Activated CD4-positive, alpha-beta T cell treated with anti-CD3 and anti-CD28 coated beads, Interleukin-2, amount 10 ng/mL, durations not matched to agents 7 days and 5 days (primary cell): ENCODE data around the gene PCDHB16. TPM values are rescaled to one million over a fixed set of nuclear protein-coding genes. Genes with fewer than 3 reads are reported as not detected.
"Not testable (repeated sequence)": the region's sequence is repeated elsewhere in the genome, so short reads cannot be mapped to it uniquely, and the experiment has no call there.

ENCODE experiments used
- CTCF ChIA-PET: fragments of 350-600 bp; sonication (Branson Sonifier 250); formaldehyde crosslinking; loops from one replicate; lab custom pipeline; 2021; ENCODE audit warnings: antibody characterized with exemption; lab: Charles Lee
- POLR2A ChIA-PET: fragments of 350-600 bp; sonication (Branson Sonifier 250); formaldehyde crosslinking; loops from one replicate; lab custom pipeline; 2021; ENCODE audit warnings: antibody characterized with exemption; lab: Charles Lee
- DNase-seq: peaks from one replicate; pipeline ENCODE4 v3.0.0-alpha.2; 2020
- H3K27ac Mint-ChIP-seq: one replicate; pipeline ENCODE4 v1.8.0; 2021; ENCODE audit warnings: mild to moderate bottlenecking, moderate library complexity, mixed read lengths
- H3K27me3 Mint-ChIP-seq: one replicate; pipeline ENCODE4 v1.8.0; 2021; ENCODE audit warnings: mixed read lengths
- H3K36me3 Mint-ChIP-seq: one replicate; pipeline ENCODE4 v1.8.0; 2021; ENCODE audit warnings: low read depth, mixed read lengths
- H3K4me1 Mint-ChIP-seq: one replicate; pipeline ENCODE4 v1.8.0; 2021; ENCODE audit warnings: mixed read lengths
- H3K4me3 Mint-ChIP-seq: one replicate; pipeline ENCODE4 v1.8.0; 2021; ENCODE audit warnings: mild to moderate bottlenecking, moderate library complexity, mixed read lengths
- H3K9me3 Mint-ChIP-seq: one replicate; pipeline ENCODE4 v1.8.0; 2021; ENCODE audit warnings: mixed read lengths
- total RNA-seq, 2 experiments: library from RNA; stranded (reverse); gene quantifications; one replicate each; pipeline ENCODE4 v1.2.3, GENCODE V29; 2021

Gene PCDHB16
- total RNA-seq, 2 experiments from 2014 or later = not detected

GRCh38 chr5:141216035-141216434, 33.8 kb downstream of the PCDHB16 start:
- H3K4me1 Mint-ChIP-seq, POLR2A ChIA-PET, DNase-seq, CTCF ChIA-PET, H3K4me3 Mint-ChIP-seq, H3K36me3 Mint-ChIP-seq, H3K27ac Mint-ChIP-seq: not testable (repeated sequence)
- H3K27me3 Mint-ChIP-seq = peaks cover 12% of the 10 kb centered on the region
- H3K9me3 Mint-ChIP-seq = peaks cover 16% of the 10 kb centered on the region

GRCh38 chr5:141223112-141223783, 41.1 kb downstream of the PCDHB16 start, which contains the start of gene PCDHB14:
PCDHB14 (plus strand) TSS chr5:141223343; CDS start chr5:141223506, 163 bp downstream.
- ChIA-PET CTCF (interaction anchor here (0.6 to 1.2 kb wide), 3 partner anchors 9 to 62 kb away, joined by 3 to 4 read pairs (median 3); partner anchors contain the start of gene PCDHB15), POLR2A (no interaction called here)
- DNase-seq = no peak
- Mint-ChIP-seq H3K27ac (no peak within 1 kb of the TSS), H3K4me1 (no peaks in the 10 kb centered on the region), H3K9me3 (peaks cover 14% of the 10 kb centered on the region), H3K36me3 (no peaks in the 10 kb centered on the region), H3K27me3 (peaks cover 13% of the 10 kb centered on the region), H3K4me3 (no peak within 1 kb of the TSS)

- H3K27ac Mint-ChIP-seq, DNase-seq, H3K4me1 Mint-ChIP-seq, H3K9me3 Mint-ChIP-seq, CTCF ChIA-PET, H3K36me3 Mint-ChIP-seq, POLR2A ChIA-PET, H3K4me3 Mint-ChIP-seq: not testable (repeated sequence)
- peaks cover 13% of the 10 kb centered on the region for H3K27me3 Mint-ChIP-seq
Measured at GRCh38 chr5:141224844-141225243, 42.7 kb downstream of the PCDHB16 start.

- H3K36me3 Mint-ChIP-seq, CTCF ChIA-PET, DNase-seq, H3K9me3 Mint-ChIP-seq, H3K4me3 Mint-ChIP-seq, POLR2A ChIA-PET, H3K4me1 Mint-ChIP-seq, H3K27ac Mint-ChIP-seq: not testable (repeated sequence)
- peaks cover 13% of the 10 kb centered on the region for H3K27me3 Mint-ChIP-seq
Measured at GRCh38 chr5:141225421-141225820, 43.2 kb downstream of the PCDHB16 start.

GRCh38 chr5:141234109-141234667, 52.0 kb downstream of the PCDHB16 start:
- H3K4me3 Mint-ChIP-seq = no peak overlapping the region
- ChIA-PET CTCF (interaction anchor here (1.1 kb wide), 1 partner anchor 161 kb away, joined by 3 read pairs; no protein-coding TSS in a partner anchor), POLR2A (no interaction called here)
- H3K9me3 Mint-ChIP-seq = peaks cover 22% of the 10 kb centered on the region
- H3K27ac Mint-ChIP-seq = no peak overlapping the region
- H3K4me1 Mint-ChIP-seq = no peaks in the 10 kb centered on the region
- DNase-seq = no peak
- peaks cover 4% of the 10 kb centered on the region for H3K36me3 Mint-ChIP-seq
- H3K27me3 Mint-ChIP-seq = peaks cover 9% of the 10 kb centered on the region

Other genes starting within 250 kb of the PCDHB16 start
- gene PCDHAC2, start 215.9 kb upstream of the PCDHB16 start, total RNA-seq = not detected
- not detected for gene PCDHB1, start 131.0 kb upstream of the PCDHB16 start, total RNA-seq
- gene PCDHB2, start 87.8 kb upstream of the PCDHB16 start, total RNA-seq = not detected
- gene PCDHB3, start 81.9 kb upstream of the PCDHB16 start, total RNA-seq = not detected
- not detected for gene PCDHB4, start 60.6 kb upstream of the PCDHB16 start, total RNA-seq
- not detected for gene PCDHB5, start 47.2 kb upstream of the PCDHB16 start, total RNA-seq
- not detected for gene PCDHB6, start 32.3 kb upstream of the PCDHB16 start, total RNA-seq
- not detected for gene PCDHB7, start 9.7 kb upstream of the PCDHB16 start, total RNA-seq
- not detected for gene PCDHB8, start 4.6 kb upstream of the PCDHB16 start, total RNA-seq
- gene PCDHB9, start 4.8 kb downstream of the PCDHB16 start, total RNA-seq = not detected
- gene PCDHB10, start 10.0 kb downstream of the PCDHB16 start, total RNA-seq = not detected
- not detected for gene PCDHB11, start 17.2 kb downstream of the PCDHB16 start, total RNA-seq
- gene PCDHB12, start 26.3 kb downstream of the PCDHB16 start, total RNA-seq = not detected
- gene PCDHB13, start 31.5 kb downstream of the PCDHB16 start, total RNA-seq = not detected
- not detected for gene PCDHB14, start 41.0 kb downstream of the PCDHB16 start, total RNA-seq
- not detected for gene PCDHB15, start 63.0 kb downstream of the PCDHB16 start, total RNA-seq
- under 1 TPM; 0.42 to 0.52 TPM for gene SLC25A2, start 121.7 kb downstream of the PCDHB16 start, total RNA-seq
- gene TAF7, start 138.4 kb downstream of the PCDHB16 start, total RNA-seq = 10 to 100 TPM; 62.1 to 63.3 TPM
- gene PCDHGA1, start 148.1 kb downstream of the PCDHB16 start, total RNA-seq = under 1 TPM; 0.04 to 0.05 TPM
- gene PCDHGA2, start 156.4 kb downstream of the PCDHB16 start, total RNA-seq = not detected
- not detected for gene PCDHGA3, start 161.4 kb downstream of the PCDHB16 start, total RNA-seq
- gene PCDHGB1, start 167.7 kb downstream of the PCDHB16 start, total RNA-seq = not detected
- gene PCDHGA4, start 172.6 kb downstream of the PCDHB16 start, total RNA-seq = not detected
- under 1 TPM; 0.08 to 0.10 TPM for gene PCDHGB2, start 177.6 kb downstream of the PCDHB16 start, total RNA-seq
- under 1 TPM in 1 of 2 experiments, not detected in 1; 0.05 TPM for gene PCDHGA5, start 181.8 kb downstream of the PCDHB16 start, total RNA-seq
- gene PCDHGB3, start 187.9 kb downstream of the PCDHB16 start, total RNA-seq = under 1 TPM in 1 of 2 experiments, not detected in 1; 0.12 TPM
- not detected for gene PCDHGA6, start 191.5 kb downstream of the PCDHB16 start, total RNA-seq
- not detected for gene PCDHGA7, start 200.4 kb downstream of the PCDHB16 start, total RNA-seq
- not detected for gene PCDHGB4, start 205.3 kb downstream of the PCDHB16 start, total RNA-seq
- not detected for gene PCDHGA8, start 210.2 kb downstream of the PCDHB16 start, total RNA-seq
- not detected for gene PCDHGB5, start 215.6 kb downstream of the PCDHB16 start, total RNA-seq
- not detected for gene PCDHGA9, start 220.4 kb downstream of the PCDHB16 start, total RNA-seq
- gene PCDHGB6, start 225.6 kb downstream of the PCDHB16 start, total RNA-seq = under 1 TPM in 1 of 2 experiments, not detected in 1; 0.04 TPM
- not detected for gene PCDHGA10, start 230.6 kb downstream of the PCDHB16 start, total RNA-seq
- gene PCDHGB7, start 235.3 kb downstream of the PCDHB16 start, total RNA-seq = under 1 TPM in 1 of 2 experiments, not detected in 1; 0.07 TPM
- gene PCDHGA11, start 238.7 kb downstream of the PCDHB16 start, total RNA-seq = not detected
- gene PCDHGA12, start 248.1 kb downstream of the PCDHB16 start, total RNA-seq = not detected